Esophagus muscularis mucosa (tissue), 4 donors: Measurements from ENCODE around the gene CYB561. TPM values are rescaled to one million over a fixed set of nuclear protein-coding genes. Genes with fewer than 3 reads are reported as not detected.
"Not testable (repeated sequence)": the region's sequence is repeated elsewhere in the genome, so short reads cannot be mapped to it uniquely, and the experiment has no call there.

Source experiments
- DNase-seq: peaks from one replicate; pipeline ENCODE4 v3.0.0-alpha.2; 2017; ENCODE audit errors: extremely low spot score
- H3K27ac ChIP-seq, 4 donors: fragments of 200-600 bp; sonication (generic); replicated peaks in 1 of 4; 1 replicate in 3 of 4; 2 replicates in 1 of 4; pipeline ENCODE4 v1.5.1; 2016 to 2019; ENCODE audit warnings: mild to moderate bottlenecking in 1 of 4
- H3K27me3 ChIP-seq, 4 donors: fragments of 200-600 bp; sonication (generic); one replicate each; pipeline versions ENCODE4 v1.5.1 to v1.6.0; 2016 to 2019
- H3K36me3 ChIP-seq, 4 donors: fragments of 200-600 bp; sonication (generic); one replicate each; pipeline ENCODE4 v1.5.1; 2016 to 2019
- H3K4me1 ChIP-seq, 4 donors: fragments of 200-600 bp; sonication (generic); one replicate each; pipeline ENCODE4 v1.5.1; 2016 to 2019
- H3K4me3 ChIP-seq, 4 donors: fragments of 200-600 bp; sonication (generic); 1 replicate in 2 of 4; 2 replicates in 2 of 4; pipeline ENCODE4 v1.5.1; 2016 to 2019; ENCODE audit warnings: mild to moderate bottlenecking in 4 of 4, moderate library complexity in 1 of 4
- H3K9me3 ChIP-seq, 4 donors: fragments of 200-600 bp; sonication (generic); 1 replicate in 3 of 4; 2 replicates in 1 of 4; pipeline ENCODE4 v1.5.1; 2016 to 2019
- CTCF ChIP-seq, 3 experiments: fragments of 200-600 bp in 2 of 3; fragments of 450-650 bp in 1 of 3; sonication (generic) in 2 of 3; IDR thresholded peaks; one replicate each; pipeline ENCODE4 v1.5.1; 2017 to 2019; ENCODE audit warnings: antibody characterized with exemption in 3 of 3, mild to moderate bottlenecking in 2 of 3, moderate library complexity in 1 of 3
- EP300 ChIP-seq: sonication (generic); formaldehyde crosslinking; IDR thresholded peaks from one replicate; pipeline ENCODE4 v1.6.1; 2017; ENCODE audit warnings: antibody characterized with exemption
- POLR2A ChIP-seq: fragments of 450-650 bp; IDR thresholded peaks from one replicate; pipeline ENCODE4 v1.6.1; 2017; ENCODE audit warnings: antibody characterized with exemption, moderate library complexity, mild to moderate bottlenecking, low read depth
- POLR2AphosphoS5 ChIP-seq, 2 donors: sonication (generic); formaldehyde crosslinking; IDR thresholded peaks; one replicate each; pipeline ENCODE4 v1.6.1; 2017; ENCODE audit warnings: antibody characterized with exemption in 2 of 2
- WGBS: methylation state at CpG from one replicate; pipeline ENCODE4 v1.1.5; 2018; 5-methylcytosine and 5-hydroxymethylcytosine counted together
- intact Hi-C: fragments of 100-400 bp; cut with DNase I; formaldehyde crosslinking; loops from one replicate; pipeline ENCODE4 v1.15.1; 2023
- total RNA-seq, 4 donors: library from RNA; depleted of rRNA; stranded (reverse); fragments of >200 nt; gene quantifications; one replicate each; pipeline versions ENCODE4 v1.1.0 to v1.2.1, GENCODE V29; 2016

CYB561 gene
- total RNA-seq, 4 donors from 2014 or later: 8.8 to 17.0 (median 13.2) TPM

GRCh38 chr17:63460018-63460417 is 13.9 kb upstream of the CYB561 start:
- 78% methylated on average over 9 of the region's 9 CpGs for WGBS
- intact Hi-C loops: no loop called here
- peaks cover 0 to 16% (median 0%) of the 10 kb centered on the region in 4 donors for H3K27me3 ChIP-seq
- no peak for DNase-seq
- H3K4me3 ChIP-seq: no peak overlapping the region
- no peaks in the 10 kb centered on the region for H3K9me3 ChIP-seq
- H3K27ac ChIP-seq: no peak overlapping the region
- H3K36me3 ChIP-seq: no peaks in the 10 kb centered on the region
- H3K4me1 ChIP-seq: peaks cover 0 to 6% (median 2%) of the 10 kb centered on the region in 4 donors
- TF ChIP-seq CTCF (IDR thresholded peaks at IDR 0.05): no peak
- no peak for TF ChIP-seq POLR2A
- no peak for TF ChIP-seq POLR2AphosphoS5 (IDR thresholded peaks at IDR 0.05)
- no peak for TF ChIP-seq EP300

DNA sequence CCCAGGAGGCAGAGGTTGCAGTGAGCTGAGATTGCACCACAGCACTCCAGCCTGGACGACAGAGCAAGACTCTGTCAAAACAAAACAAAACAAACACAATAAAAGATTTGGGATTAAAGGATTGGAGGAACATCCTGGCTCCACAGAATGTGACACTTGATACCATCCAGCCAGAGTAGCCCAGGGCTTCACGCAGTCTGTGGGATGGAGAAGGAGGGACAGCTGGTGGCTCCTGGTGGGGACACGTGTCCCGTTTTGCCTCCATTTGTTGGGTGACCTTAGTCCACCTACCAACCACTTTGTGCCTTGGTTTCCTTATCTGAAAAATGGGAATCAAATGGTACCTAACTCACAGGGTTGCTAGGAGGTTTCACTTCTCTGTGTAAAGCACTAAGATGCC is 12.4 kb upstream of the CYB561 start:
- no peak for DNase-seq
- Histone ChIP-seq H3K27ac (no peak overlapping the region), H3K9me3 (no peaks in the 10 kb centered on the region), H3K4me3 (no peak overlapping the region), H3K4me1 (peaks cover 0 to 6% (median 2%) of the 10 kb centered on the region in 4 donors), H3K36me3 (no peaks in the 10 kb centered on the region), H3K27me3 (peaks cover 0 to 14% (median 0%) of the 10 kb centered on the region in 4 donors)
- intact Hi-C loops: no loop called here
- no peak for TF ChIP-seq CTCF (IDR thresholded peaks at IDR 0.05)
- WGBS: 84% methylated on average over 4 of the region's 4 CpGs

DNA sequence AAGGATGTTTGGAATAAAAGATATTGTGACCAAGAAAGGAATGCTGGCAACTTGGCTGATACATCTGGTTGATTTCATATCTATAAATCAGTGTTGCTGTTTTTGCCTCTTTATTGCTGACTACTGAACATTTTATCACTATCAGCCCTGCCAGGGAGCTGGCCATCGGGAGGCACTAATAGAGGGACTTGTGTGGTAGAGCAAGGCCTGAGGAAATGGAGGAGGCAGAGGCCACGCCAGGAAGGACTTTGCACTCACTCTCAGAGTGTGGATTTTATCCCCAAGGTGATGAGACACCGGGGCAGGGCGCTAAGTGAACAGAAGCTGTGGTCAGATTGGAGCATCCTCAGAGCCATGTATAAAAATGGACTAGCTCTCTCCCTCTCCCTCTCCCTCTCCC is 9.3 kb upstream of the CYB561 start:
- no peak for DNase-seq
- H3K4me1 ChIP-seq: peaks cover 0 to 4% (median 2%) of the 10 kb centered on the region in 4 donors
- H3K36me3 ChIP-seq: no peaks in the 10 kb centered on the region
- H3K4me3 ChIP-seq: no peak overlapping the region
- WGBS: 77% methylated on average over 4 of the region's 4 CpGs
- intact Hi-C loops: no loop called here
- H3K9me3 ChIP-seq: no peaks in the 10 kb centered on the region
- no peak for TF ChIP-seq POLR2AphosphoS5 (IDR thresholded peaks at IDR 0.05)
- no peak for TF ChIP-seq EP300
- no peak for TF ChIP-seq CTCF (IDR thresholded peaks at IDR 0.05)
- no peak for TF ChIP-seq POLR2A
- peaks cover 0 to 21% (median 0%) of the 10 kb centered on the region in 4 donors for H3K27me3 ChIP-seq
- no peak overlapping the region for H3K27ac ChIP-seq

DNA sequence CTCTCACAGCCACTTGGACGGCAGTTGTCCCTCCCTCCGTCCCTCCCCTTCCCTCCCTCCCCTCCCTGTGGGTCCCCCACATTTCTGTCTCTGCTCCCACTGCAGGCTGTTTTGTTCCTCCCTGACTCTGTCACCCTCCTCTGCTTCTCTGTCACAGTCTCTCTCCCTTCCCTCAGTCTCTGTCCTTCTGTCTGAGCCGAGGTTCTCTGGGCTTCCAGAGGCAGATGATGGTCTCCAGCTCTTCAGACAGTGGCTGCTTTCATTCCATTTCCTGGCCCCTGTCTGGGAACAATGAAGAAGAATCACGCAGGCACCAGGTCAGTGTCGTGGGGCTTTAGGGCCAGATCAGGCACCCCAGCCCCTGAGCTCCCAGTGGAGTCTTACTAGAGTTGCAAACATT is 8.8 kb upstream of the CYB561 start:
- intact Hi-C loops: no loop called here
- no peaks in the 10 kb centered on the region for H3K9me3 ChIP-seq
- no peak overlapping the region for H3K4me3 ChIP-seq
- no peak overlapping the region for H3K27ac ChIP-seq
- H3K4me1 ChIP-seq: peaks cover 0 to 8% (median 4%) of the 10 kb centered on the region in 4 donors
- peaks cover 0 to 21% (median 0%) of the 10 kb centered on the region in 4 donors for H3K27me3 ChIP-seq
- DNase-seq: no peak
- WGBS: 44% methylated on average over 5 of the region's 5 CpGs
- TF ChIP-seq POLR2AphosphoS5 (IDR thresholded peaks at IDR 0.05) (no peak), POLR2A (no peak), CTCF (IDR thresholded peaks at IDR 0.05) (no peak), EP300 (no peak)
- no peaks in the 10 kb centered on the region for H3K36me3 ChIP-seq

- DNase-seq, H3K4me1 ChIP-seq, H3K27ac ChIP-seq, H3K4me3 ChIP-seq, H3K36me3 ChIP-seq, H3K9me3 ChIP-seq, intact Hi-C loops: not testable (repeated sequence)
- 98% methylated on average over 5 of the region's 6 CpGs for WGBS
- peaks cover 0 to 17% (median 0%) of the 10 kb centered on the region in 4 donors for H3K27me3 ChIP-seq
These were observed 8.3 kb upstream of the CYB561 start for GRCh38 chr17:63454357-63454756.
